Measurements from ENCODE around the gene AFG3L2. TPM values are rescaled to one million over a fixed set of nuclear protein-coding genes. Genes with fewer than 3 reads are reported as not detected.

The AFG3L2 gene
- total and polyA plus RNA-seq, 10 of the 15 experiments (the other 5 are each of a cell fraction or from before 2014, with no cell fraction given), result 21.0 to 72.7 (median 57.7) TPM

GRCh38 chr18:12397793-12398192 lies 20.8 kb upstream of the AFG3L2 start:
- 82% methylated on average over 6 of the region's 6 CpGs for WGBS (ENCODE audit: insufficient coverage, insufficient replicate concordance, low lambda C conversion rate, missing lambda C conversion rate)
- RAD21 ChIA-PET (ENCODE audit: unreplicated experiment), result no interaction called here
- SMC1A ChIA-PET (ENCODE audit: uncharacterized antibody, unreplicated experiment), result interaction anchor here (1.0 kb wide), 1 partner anchor 13 kb away, joined by 4 read pairs; no protein-coding TSS in a partner anchor
- BruUV-seq (replicated peaks), result no TSS peak
- no peak for TF ChIP-seq REST (IDR thresholded peaks at IDR 0.05; ENCODE audit: low read depth, low read length)
- TF ChIP-seq MTA2 (IDR thresholded peaks at IDR 0.05; ENCODE audit: low read depth), result no peak
- TF ChIP-seq USF1 (IDR thresholded peaks at IDR 0.05; ENCODE audit: borderline replicate concordance, extremely low read length, insufficient read depth, low read depth, low read length), result no peak
- TF ChIP-seq EP300 (IDR thresholded peaks at IDR 0.05; ENCODE audit: borderline replicate concordance in 1 of 2, control insufficient read depth in 1 of 2, low read depth in 2 of 2, low read length in 2 of 2), result no peak
- no peak for TF ChIP-seq MTA3 (IDR thresholded peaks at IDR 0.05; ENCODE audit: borderline replicate concordance, low read length)
- TF ChIP-seq SMARCA5 (IDR thresholded peaks at IDR 0.05), result no peak
- no peak for TF ChIP-seq CREM (IDR thresholded peaks at IDR 0.05; ENCODE audit: low read depth)
- TF ChIP-seq CHD2 (IDR thresholded peaks at IDR 0.05; ENCODE audit: borderline replicate concordance, low read depth, low read length), result no peak
- no peak for TF ChIP-seq HDAC6 (IDR thresholded peaks at IDR 0.05; ENCODE audit: unreplicated experiment)
- TF ChIP-seq NKRF (conservative IDR thresholded peaks at IDR 0.05), result no peak
- TF ChIP-seq HCFC1 (IDR thresholded peaks at IDR 0.05; ENCODE audit: low read length), result no peak
- TF ChIP-seq TAF1 (IDR thresholded peaks at IDR 0.05; ENCODE audit: borderline replicate concordance, low read depth, low read length), result no peak
- no peak for TF ChIP-seq ZNF24 (IDR thresholded peaks at IDR 0.05)
- TF ChIP-seq SP1 (IDR thresholded peaks at IDR 0.05; ENCODE audit: low read depth, low read length), result no peak
- no peak for TF ChIP-seq EZH2 (IDR thresholded peaks at IDR 0.05; ENCODE audit: borderline replicate concordance, control insufficient read depth, low read depth, low read length)
- no peak for TF ChIP-seq SREBF1 (IDR thresholded peaks at IDR 0.05; ENCODE audit: low read length)
- no peak for TF ChIP-seq PAX5 (IDR thresholded peaks at IDR 0.05; ENCODE audit: borderline replicate concordance, low read depth, low read length)
- TF ChIP-seq RAD51 (IDR thresholded peaks at IDR 0.05), result no peak
- TF ChIP-seq CBX5 (IDR thresholded peaks at IDR 0.05; ENCODE audit: low read depth), result no peak
- no peak for TF ChIP-seq NR2C1 (IDR thresholded peaks at IDR 0.05)
- H3K9me3 ChIP-seq (replicated peaks; ENCODE audit: control insufficient read depth, insufficient read depth, low read length), result no peaks in the 10 kb centered on the region
- no peak overlapping the region for H3K4me2 ChIP-seq (ENCODE audit: control insufficient read depth, insufficient read depth)
- H3K27me3 ChIP-seq (replicated peaks in 1 of 2; ENCODE audit: control insufficient read depth in 2 of 2, insufficient read depth in 2 of 2, low read length in 1 of 2), result peaks cover 0 to 3% of the 10 kb centered on the region in 2 experiments; a peak in 1 of 4 replicates
- ATAC-seq (no peak), FAIRE-seq (no peak), DNase-seq (ENCODE audit: low read depth, low spot score) (no peak)
- H3K36me3 ChIP-seq (ENCODE audit: control insufficient read depth in 2 of 2, insufficient read depth in 2 of 2, low read length in 1 of 2), result no peaks in the 10 kb centered on the region
- H3K9ac ChIP-seq (ENCODE audit: control insufficient read depth, insufficient read depth, low read length), result no peak overlapping the region
- H3K79me2 ChIP-seq (ENCODE audit: control insufficient read depth, insufficient read depth, low read length), result no peaks in the 10 kb centered on the region
- H3K4me1 ChIP-seq (ENCODE audit: control insufficient read depth, insufficient read depth, low read length), result no peaks in the 10 kb centered on the region
- POLR2A ChIA-PET, result no interaction called here
- in situ Hi-C loops (cut with MboI) (no loop called here), intact Hi-C loops (cut with micrococcal nuclease; ENCODE audit: unreplicated experiment) (loop anchor here (10.0 kb wide), 1 partner anchor 137 kb away; no protein-coding TSS in a partner anchor)
- no peak overlapping the region for H3K4me3 ChIP-seq
- CTCF ChIA-PET, result no interaction called here
- H2AFZ ChIP-seq (ENCODE audit: control insufficient read depth, low read depth, low read length), result no peak overlapping the region
- no peaks in the 10 kb centered on the region for H4K20me1 ChIP-seq (ENCODE audit: control insufficient read depth, insufficient read depth)
- no peak overlapping the region for H3K27ac ChIP-seq (ENCODE audit: control insufficient read depth, insufficient read depth)

Measured in GM12878 (cell line).